HL-60 (cell line): ENCODE data around the gene ANKZF1.

Source experiments
- GABPA ChIP-seq: IDR thresholded peaks from 2 replicates; pipeline ENCODE4 v1.6.1; 2012; ENCODE audit warnings: low read depth
- TF ChIP-seq, protein P1 (sequence below): IDR thresholded peaks from one replicate; pipeline ENCODE4 v1.5.1; 2011; ENCODE audit warnings: low read length, control low read depth, inconsistent platforms; ENCODE audit not compliant: insufficient read depth

DNA sequence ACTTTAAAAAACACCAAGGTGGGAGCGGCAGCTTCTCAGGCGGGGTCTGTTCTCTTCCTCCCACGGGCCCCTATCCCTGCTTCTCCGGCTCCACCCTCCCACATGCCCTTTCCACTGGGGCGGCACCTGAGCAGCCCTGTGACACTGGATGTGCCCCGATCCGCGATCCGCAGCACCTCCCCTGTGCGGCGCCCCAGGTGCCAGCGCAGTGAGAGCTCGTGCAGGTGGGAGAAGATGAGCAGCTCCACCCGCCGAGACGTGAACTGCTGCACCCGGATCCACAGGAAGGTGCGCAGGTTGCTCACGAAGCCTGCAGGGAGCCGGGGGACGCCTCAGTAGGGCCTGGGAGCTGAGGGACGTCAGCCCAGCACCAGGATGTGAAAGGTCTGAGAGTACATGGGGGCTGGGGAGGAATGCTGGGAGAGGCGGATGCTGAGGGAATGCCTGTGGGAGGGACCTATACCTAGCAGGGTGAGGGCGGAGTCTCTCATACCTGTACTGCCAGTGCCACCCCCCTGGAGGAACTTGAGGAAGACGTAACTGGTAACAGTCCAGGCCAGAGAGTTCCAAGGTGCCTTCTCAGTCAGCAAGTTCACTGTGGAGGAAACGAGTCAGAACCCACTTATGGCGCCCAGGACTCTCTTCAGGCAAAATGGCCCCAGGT lies 13.6 kb upstream of the ANKZF1 start:
- TF ChIP-seq, protein P1, sequence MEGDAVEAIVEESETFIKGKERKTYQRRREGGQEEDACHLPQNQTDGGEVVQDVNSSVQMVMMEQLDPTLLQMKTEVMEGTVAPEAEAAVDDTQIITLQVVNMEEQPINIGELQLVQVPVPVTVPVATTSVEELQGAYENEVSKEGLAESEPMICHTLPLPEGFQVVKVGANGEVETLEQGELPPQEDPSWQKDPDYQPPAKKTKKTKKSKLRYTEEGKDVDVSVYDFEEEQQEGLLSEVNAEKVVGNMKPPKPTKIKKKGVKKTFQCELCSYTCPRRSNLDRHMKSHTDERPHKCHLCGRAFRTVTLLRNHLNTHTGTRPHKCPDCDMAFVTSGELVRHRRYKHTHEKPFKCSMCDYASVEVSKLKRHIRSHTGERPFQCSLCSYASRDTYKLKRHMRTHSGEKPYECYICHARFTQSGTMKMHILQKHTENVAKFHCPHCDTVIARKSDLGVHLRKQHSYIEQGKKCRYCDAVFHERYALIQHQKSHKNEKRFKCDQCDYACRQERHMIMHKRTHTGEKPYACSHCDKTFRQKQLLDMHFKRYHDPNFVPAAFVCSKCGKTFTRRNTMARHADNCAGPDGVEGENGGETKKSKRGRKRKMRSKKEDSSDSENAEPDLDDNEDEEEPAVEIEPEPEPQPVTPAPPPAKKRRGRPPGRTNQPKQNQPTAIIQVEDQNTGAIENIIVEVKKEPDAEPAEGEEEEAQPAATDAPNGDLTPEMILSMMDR: no peak
- TF ChIP-seq GABPA: no peak
